ENCODE data around the gene ZG16.

ZG16 gene

DNA sequence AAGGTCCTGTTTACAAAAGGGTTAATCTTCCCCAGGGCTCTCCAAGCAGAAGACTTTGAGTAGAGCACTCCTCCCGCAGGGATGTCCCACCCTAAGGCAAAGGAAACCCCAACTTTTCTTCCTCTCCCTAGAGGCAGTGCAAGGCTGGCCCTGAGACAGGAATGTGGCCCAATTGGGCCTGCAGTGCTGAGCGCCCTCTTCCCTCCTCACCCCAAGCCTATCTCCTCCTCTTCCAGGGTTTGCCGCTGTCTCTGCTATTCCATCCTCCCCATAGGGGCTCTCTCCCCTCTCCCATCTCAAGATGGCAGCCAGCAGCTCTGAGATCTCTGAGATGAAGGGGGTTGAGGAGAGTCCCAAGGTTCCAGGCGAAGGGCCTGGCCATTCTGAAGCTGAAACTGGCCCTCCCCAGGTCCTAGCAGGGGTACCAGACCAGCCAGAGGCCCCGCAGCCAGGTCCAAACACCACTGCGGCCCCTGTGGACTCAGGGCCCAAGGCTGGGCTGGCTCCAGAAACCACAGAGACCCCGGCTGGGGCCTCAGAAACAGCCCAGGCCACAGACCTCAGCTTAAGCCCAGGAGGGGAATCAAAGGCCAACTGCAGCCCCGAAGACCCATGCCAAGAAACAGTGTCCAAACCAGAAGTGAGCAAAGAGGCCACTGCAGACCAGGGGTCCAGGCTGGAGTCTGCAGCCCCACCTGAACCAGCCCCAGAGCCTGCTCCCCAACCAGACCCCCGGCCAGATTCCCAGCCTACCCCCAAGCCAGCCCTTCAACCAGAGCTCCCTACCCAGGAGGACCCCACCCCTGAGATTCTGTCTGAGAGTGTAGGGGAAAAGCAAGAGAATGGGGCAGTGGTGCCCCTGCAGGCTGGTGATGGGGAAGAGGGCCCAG, 34.9 kb downstream of the ZG16 start:
- TF ChIP-seq, protein P1, sequence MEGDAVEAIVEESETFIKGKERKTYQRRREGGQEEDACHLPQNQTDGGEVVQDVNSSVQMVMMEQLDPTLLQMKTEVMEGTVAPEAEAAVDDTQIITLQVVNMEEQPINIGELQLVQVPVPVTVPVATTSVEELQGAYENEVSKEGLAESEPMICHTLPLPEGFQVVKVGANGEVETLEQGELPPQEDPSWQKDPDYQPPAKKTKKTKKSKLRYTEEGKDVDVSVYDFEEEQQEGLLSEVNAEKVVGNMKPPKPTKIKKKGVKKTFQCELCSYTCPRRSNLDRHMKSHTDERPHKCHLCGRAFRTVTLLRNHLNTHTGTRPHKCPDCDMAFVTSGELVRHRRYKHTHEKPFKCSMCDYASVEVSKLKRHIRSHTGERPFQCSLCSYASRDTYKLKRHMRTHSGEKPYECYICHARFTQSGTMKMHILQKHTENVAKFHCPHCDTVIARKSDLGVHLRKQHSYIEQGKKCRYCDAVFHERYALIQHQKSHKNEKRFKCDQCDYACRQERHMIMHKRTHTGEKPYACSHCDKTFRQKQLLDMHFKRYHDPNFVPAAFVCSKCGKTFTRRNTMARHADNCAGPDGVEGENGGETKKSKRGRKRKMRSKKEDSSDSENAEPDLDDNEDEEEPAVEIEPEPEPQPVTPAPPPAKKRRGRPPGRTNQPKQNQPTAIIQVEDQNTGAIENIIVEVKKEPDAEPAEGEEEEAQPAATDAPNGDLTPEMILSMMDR (IDR thresholded peaks at IDR 0.05; ENCODE audit: low read length, missing control alignments): no peak
- no peak for DNase-seq (ENCODE audit: low read depth)
- peak overlapping the region; percentile 60 for H3K4me3 ChIP-seq (replicated peaks; ENCODE audit: low read depth, low read length)

DNA sequence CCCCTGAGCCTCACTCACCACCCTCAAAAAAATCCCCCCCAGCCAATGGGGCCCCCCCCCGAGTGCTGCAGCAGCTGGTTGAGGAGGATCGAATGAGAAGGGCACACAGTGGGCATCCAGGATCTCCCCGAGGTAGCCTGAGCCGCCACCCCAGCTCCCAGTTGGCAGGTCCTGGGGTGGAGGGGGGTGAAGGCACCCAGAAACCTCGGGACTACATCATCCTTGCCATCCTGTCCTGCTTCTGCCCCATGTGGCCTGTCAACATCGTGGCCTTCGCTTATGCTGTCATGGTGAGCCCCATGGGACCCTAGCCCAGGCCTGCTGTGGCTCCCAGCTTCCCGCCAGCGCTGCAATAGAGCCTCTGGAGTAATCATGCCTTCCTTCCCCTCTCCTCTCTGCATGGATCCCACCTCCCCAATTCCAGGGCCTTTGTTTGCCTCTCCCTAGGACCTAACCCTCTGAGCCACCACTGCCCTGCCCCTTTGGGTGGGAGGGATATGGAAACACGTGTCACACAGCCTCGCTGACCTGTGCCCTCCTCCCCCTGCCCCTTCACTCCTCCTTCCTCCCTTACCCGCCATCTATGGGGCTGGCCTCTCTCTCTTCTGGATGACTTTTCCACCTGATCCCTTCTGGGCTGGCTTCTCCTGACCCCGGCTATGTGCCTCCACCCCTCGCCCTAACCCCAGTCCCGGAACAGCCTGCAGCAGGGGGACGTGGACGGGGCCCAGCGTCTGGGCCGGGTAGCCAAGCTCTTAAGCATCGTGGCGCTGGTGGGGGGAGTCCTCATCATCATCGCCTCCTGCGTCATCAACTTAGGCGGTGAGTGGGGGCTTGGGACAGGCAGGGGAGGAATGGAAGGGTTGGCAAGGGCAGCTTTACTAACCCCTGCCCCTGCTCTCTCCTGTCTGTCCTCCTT, 35.8 kb downstream of the ZG16 start:
- TF ChIP-seq, protein P1 (IDR thresholded peaks at IDR 0.05; ENCODE audit: low read length, missing control alignments): no peak
- no peak overlapping the region for H3K4me3 ChIP-seq (replicated peaks; ENCODE audit: low read depth, low read length)
- DNase-seq (ENCODE audit: low read depth): no peak

DNA sequence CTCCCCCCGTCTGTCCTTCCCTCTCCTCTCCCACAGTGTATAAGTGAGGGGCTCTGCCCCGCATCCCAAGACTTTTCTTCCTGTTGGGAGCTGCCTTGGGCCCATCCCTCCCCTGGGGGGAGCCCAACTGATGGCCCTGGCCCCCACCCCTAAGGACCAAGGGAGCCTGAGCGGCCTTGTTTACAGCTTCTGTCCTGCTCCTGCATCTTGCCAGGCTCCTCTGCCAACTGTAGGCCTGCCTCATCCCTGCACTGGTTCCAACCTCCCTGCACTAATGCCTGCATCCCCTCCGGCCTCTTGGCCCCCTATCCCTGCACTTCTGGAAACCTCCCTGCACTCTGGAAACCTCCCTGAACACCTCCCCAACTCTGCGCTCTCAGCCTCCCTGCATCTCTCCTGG, 36.5 kb downstream of the ZG16 start:
- TF ChIP-seq, protein P1 (IDR thresholded peaks at IDR 0.05; ENCODE audit: low read length, missing control alignments): no peak
- peak overlapping the region; percentile 81 for H3K4me3 ChIP-seq (replicated peaks; ENCODE audit: low read depth, low read length)
- DNase-seq (ENCODE audit: low read depth): no peak

DNA sequence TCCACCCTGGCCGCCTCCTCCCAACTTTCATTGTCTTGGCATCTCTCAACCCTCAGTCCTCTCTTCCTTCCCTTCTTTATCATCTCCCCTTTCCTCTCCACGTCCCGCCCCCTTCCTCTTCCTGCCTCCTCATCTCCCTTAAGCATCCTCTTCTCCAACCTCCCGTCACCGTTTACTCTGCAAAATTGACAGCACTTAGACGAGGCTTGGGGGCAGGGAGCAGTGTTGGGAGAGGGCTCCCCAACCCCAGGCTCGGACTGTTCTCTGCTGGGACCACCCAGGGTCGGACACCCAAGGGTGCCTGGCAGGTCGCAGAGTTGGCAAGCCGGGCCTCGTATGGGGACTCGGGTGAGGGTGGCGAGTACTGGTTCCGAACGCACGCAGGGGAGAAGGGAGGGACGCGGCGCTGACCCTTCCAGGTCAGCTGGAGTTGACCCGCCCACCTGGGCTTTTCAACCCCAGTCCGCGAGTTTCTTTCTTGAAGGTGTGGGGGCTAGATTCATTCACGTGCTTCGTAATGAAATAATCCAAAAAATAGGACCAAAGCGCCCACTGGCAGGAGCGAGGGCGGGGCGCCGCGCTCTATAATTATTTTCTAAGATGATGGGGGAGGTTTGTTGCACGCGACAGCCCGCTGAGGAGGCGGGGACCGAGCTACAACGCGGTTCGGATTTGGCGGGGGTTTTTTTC, 37.1 kb downstream of the ZG16 start:
- DNase-seq (ENCODE audit: low read depth): no peak
- H3K4me3 ChIP-seq (replicated peaks; ENCODE audit: low read depth, low read length): peak overlapping the region; percentile 81
- TF ChIP-seq, protein P1 (IDR thresholded peaks at IDR 0.05; ENCODE audit: low read length, missing control alignments): no peak

DNA sequence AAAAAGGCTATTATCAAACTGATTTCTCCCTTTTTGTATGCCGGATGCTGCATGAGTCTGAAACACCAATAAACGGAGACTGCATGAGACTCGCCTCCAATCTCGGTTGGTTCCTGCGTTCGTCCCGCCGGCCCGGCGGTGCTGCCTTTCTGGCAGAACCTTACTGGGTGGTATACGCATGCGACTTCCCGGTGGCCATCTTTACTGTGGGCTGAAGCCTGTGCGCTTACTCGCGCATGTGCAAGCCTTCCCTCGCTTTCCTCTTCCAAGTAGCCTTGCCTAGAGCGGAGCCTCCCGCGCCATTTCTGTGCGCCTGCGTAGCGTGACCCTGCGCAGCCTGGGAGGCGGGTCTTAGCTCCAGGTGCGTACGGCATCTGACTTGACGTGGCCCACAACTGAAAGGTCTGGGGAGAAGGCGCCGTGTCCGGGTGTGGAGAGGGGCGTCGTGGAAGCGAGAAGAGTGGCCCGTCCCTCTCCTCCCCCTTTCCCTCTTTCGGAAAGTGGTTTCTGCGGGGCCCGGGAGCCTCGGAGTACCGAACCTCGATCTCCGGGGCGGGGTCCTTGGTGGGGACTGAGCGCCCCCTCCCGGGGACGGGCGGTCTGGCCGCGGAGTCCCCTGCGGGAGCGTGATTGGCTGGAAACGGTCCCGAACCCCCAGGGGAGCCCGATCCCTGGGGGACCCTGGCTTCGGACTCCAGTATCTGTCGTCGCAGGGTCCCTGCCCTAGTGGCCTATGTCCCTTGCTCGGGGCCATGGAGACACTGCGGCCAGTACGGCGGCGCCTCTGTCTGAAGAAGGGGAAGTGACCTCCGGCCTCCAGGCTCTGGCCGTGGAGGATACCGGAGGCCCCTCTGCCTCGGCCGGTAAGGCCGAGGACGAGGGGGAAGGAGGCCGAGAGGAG, 38.0 kb downstream of the ZG16 start, which contains the start of gene PAGR1:
Gene PAGR1 (plus strand): TSS at position 360 of the 901 bp plus-strand sequence. CDS start 374 bp downstream, at position 734.
- DNase-seq (ENCODE audit: low read depth): peak; percentile 100
- H3K4me3 ChIP-seq (replicated peaks; ENCODE audit: low read depth, low read length): peak within 1 kb of the TSS; percentile 81
- TF ChIP-seq, protein P1 (IDR thresholded peaks at IDR 0.05; ENCODE audit: low read length, missing control alignments): peak; percentile 66

All from fibroblast of pulmonary artery (primary cell).